DOHH2 (cell line): ENCODE data around the gene TEAD4.

ENCODE experiments used
- H3F3A ChIP-seq: fragments of 200-600 bp; sonication (generic), shearing (Covaris generic); 2 replicates; pipeline ENCODE4 v1.6.0; 2016; ENCODE audit warnings: antibody characterized with exemption, mild to moderate bottlenecking; ENCODE audit not compliant: control insufficient read depth, insufficient read depth
- H3K27ac ChIP-seq: fragments of 200-600 bp; sonication (generic); 2 replicates; pipeline ENCODE4 v1.5.1; 2014; ENCODE audit warnings: low read depth, mild to moderate bottlenecking, low read length, moderate library complexity
- H3K27me3 ChIP-seq: fragments of 200-600 bp; sonication (generic); 2 replicates; pipeline ENCODE4 v1.6.1; 2014; ENCODE audit warnings: mild to moderate bottlenecking, low read length, mixed read lengths; ENCODE audit not compliant: control insufficient read depth
- H3K36me3 ChIP-seq: fragments of 200-600 bp; sonication (generic); 2 replicates; pipeline ENCODE4 v1.6.1; 2014; ENCODE audit warnings: mild to moderate bottlenecking, low read length, moderate library complexity, mixed read lengths; ENCODE audit not compliant: control insufficient read depth
- H3K4me1 ChIP-seq: fragments of 200-600 bp; sonication (generic); 2 replicates; pipeline ENCODE4 v1.6.1; 2014; ENCODE audit warnings: mild to moderate bottlenecking, low read length, mixed read lengths; ENCODE audit not compliant: control insufficient read depth
- H3K4me2 ChIP-seq: fragments of 200-600 bp; sonication (generic); 2 replicates; pipeline ENCODE4 v1.6.0; 2014; ENCODE audit warnings: mild to moderate bottlenecking, low read length, moderate library complexity
- H3K4me3 ChIP-seq: fragments of 200-600 bp; sonication (generic); 2 replicates; pipeline ENCODE4 v1.5.1; 2014; ENCODE audit warnings: mild to moderate bottlenecking, low read length, mixed read lengths
- H3K79me2 ChIP-seq: fragments of 200-600 bp; sonication (generic); 2 replicates; pipeline ENCODE4 v1.6.1; 2014; ENCODE audit warnings: mild to moderate bottlenecking, low read length, mixed read lengths; ENCODE audit not compliant: control insufficient read depth
- H3K9me2 ChIP-seq: fragments of 200-600 bp; sonication (generic); replicated peaks from 2 replicates; pipeline ENCODE4 v1.6.1; 2014; ENCODE audit warnings: mild to moderate bottlenecking, low read length, mixed read lengths; ENCODE audit not compliant: control insufficient read depth
- H3K9me3 ChIP-seq: fragments of 200-600 bp; sonication (generic); 2 replicates; pipeline ENCODE4 v1.6.1; 2014; ENCODE audit warnings: antibody characterized with exemption, low read length, mixed read lengths; ENCODE audit not compliant: control insufficient read depth, insufficient read depth
- H4K20me1 ChIP-seq: fragments of 200-600 bp; sonication (generic); 2 replicates; pipeline ENCODE4 v1.6.0; 2014; ENCODE audit warnings: low read depth, mild to moderate bottlenecking, antibody characterized with exemption, low read length, moderate library complexity; ENCODE audit not compliant: control insufficient read depth, insufficient read depth
- CTCF ChIP-seq: fragments of 200-600 bp; sonication (generic); IDR thresholded peaks from one replicate; pipeline ENCODE4 v1.5.1; 2014; ENCODE audit warnings: antibody characterized with exemption, mild to moderate bottlenecking, low read depth, low read length; ENCODE audit not compliant: poor library complexity, severe bottlenecking
- EZH2phosphoT487 ChIP-seq: fragments of 200-600 bp; sonication (generic); IDR thresholded peaks from 2 replicates; pipeline ENCODE4 v1.6.1; 2017; ENCODE audit warnings: borderline replicate concordance, mild to moderate bottlenecking, antibody characterized with exemption, low read length, moderate library complexity, mixed read lengths

The TEAD4 gene

GRCh38 chr12:2936301-2936700 is 22.9 kb upstream of the TEAD4 start:
- no peaks in the 10 kb centered on the region for H3K9me3 ChIP-seq
- H3K9me2 ChIP-seq: no peaks in the 10 kb centered on the region
- peaks cover 22% of the 10 kb centered on the region; the same call in 1 of the 2 replicates for H3K36me3 ChIP-seq
- no peak for TF ChIP-seq EZH2phosphoT487
- TF ChIP-seq CTCF: no peak
- no peaks in the 10 kb centered on the region for H3K27me3 ChIP-seq
- H3K27ac ChIP-seq: no peak overlapping the region
- no peaks in the 10 kb centered on the region for H3F3A ChIP-seq
- no peak overlapping the region for H3K4me2 ChIP-seq
- no peak overlapping the region for H3K4me3 ChIP-seq
- H4K20me1 ChIP-seq: no peaks in the 10 kb centered on the region
- H3K79me2 ChIP-seq: no peaks in the 10 kb centered on the region
- no peaks in the 10 kb centered on the region for H3K4me1 ChIP-seq

DNA sequence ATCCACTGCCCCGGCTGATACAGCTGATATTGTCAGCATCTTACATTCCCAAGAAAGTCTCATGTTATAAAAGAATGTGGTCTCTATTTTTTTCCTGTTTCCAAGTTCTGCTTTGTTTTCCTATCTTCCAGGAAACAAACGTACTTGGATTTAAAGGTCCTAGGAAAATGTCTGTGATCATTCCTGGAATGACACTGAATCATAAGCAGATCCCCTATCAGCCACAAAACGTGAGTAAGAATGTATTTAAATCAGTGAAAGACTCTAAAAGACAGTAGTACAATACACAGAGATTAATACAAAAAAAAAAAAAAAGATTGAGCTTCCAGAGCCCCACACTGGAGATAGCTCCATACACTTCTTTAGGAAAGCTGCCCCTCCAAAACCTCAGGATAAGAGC is 21.7 kb upstream of the TEAD4 start:
- no peaks in the 10 kb centered on the region for H3K4me1 ChIP-seq
- H3K4me2 ChIP-seq: no peak overlapping the region
- no peak overlapping the region for H3K4me3 ChIP-seq
- no peaks in the 10 kb centered on the region for H3K9me2 ChIP-seq
- no peaks in the 10 kb centered on the region for H4K20me1 ChIP-seq
- no peaks in the 10 kb centered on the region for H3K79me2 ChIP-seq
- peaks cover 18% of the 10 kb centered on the region; the same call in 1 of the 2 replicates for H3K36me3 ChIP-seq
- H3K27ac ChIP-seq: no peak overlapping the region
- no peaks in the 10 kb centered on the region for H3K9me3 ChIP-seq
- no peaks in the 10 kb centered on the region for H3F3A ChIP-seq
- no peaks in the 10 kb centered on the region for H3K27me3 ChIP-seq
- TF ChIP-seq EZH2phosphoT487: no peak
- no peak for TF ChIP-seq CTCF

GRCh38 chr12:2939191-2939590 is 20.0 kb upstream of the TEAD4 start:
- no peaks in the 10 kb centered on the region for H3K4me1 ChIP-seq
- no peaks in the 10 kb centered on the region for H3F3A ChIP-seq
- H3K36me3 ChIP-seq: peaks cover 18% of the 10 kb centered on the region; the same call in 1 of the 2 replicates

More at GRCh38 chr12:2939191-2939590, 20.0 kb upstream of the TEAD4 start:
- Histone ChIP-seq H4K20me1 (no peaks in the 10 kb centered on the region), H3K9me3 (no peaks in the 10 kb centered on the region), H3K27me3 (no peaks in the 10 kb centered on the region), H3K79me2 (no peaks in the 10 kb centered on the region), H3K27ac (no peak overlapping the region), H3K4me3 (no peak overlapping the region), H3K4me2 (no peak overlapping the region), H3K9me2 (no peaks in the 10 kb centered on the region)
- no peak for TF ChIP-seq CTCF
- TF ChIP-seq EZH2phosphoT487: no peak
